ENCODE results near the gene HDAC7.

Gene HDAC7

GRCh38 chr12:47824198-47824597 lies 4.5 kb upstream of the HDAC7 start:
- TF ChIP-seq CTCF (IDR thresholded peaks at IDR 0.05; ENCODE audit: insufficient read depth, low read length, missing control alignments), result no peak
- DNase-seq (ENCODE audit: low read depth, low spot score), result no peak
- H3K4me3 ChIP-seq (ENCODE audit: low read depth, low read length), result no peak overlapping the region
- POLR2A ChIA-PET, result no interaction called here
- CTCF ChIA-PET, result interaction anchor here (0.8 to 21.1 kb wide), 3 partner anchors 14 to 45 kb away, joined by 3 to 751 read pairs (median 158); partner anchors contain the start of gene HDAC7

- no peak overlapping the region for H3K4me3 ChIP-seq (ENCODE audit: low read depth, low read length)
- CTCF ChIA-PET, result interaction anchor here (2.0 to 39.4 kb wide), 4 partner anchors 11 to 45 kb away, joined by 7 to 751 read pairs (median 454); partner anchors contain the start of gene HDAC7
- DNase-seq (ENCODE audit: low read depth, low spot score), result no peak
- POLR2A ChIA-PET, result no interaction called here
- no peak for TF ChIP-seq CTCF (IDR thresholded peaks at IDR 0.05; ENCODE audit: insufficient read depth, low read length, missing control alignments)
These were observed 3.9 kb upstream of the HDAC7 start for GRCh38 chr12:47823422-47824086.

- TF ChIP-seq CTCF (IDR thresholded peaks at IDR 0.05; ENCODE audit: insufficient read depth, low read length, missing control alignments), result no peak
- ChIA-PET CTCF (interaction anchor here (0.9 to 39.4 kb wide), 5 partner anchors 11 to 107 kb away, joined by 3 to 751 read pairs (median 7); no protein-coding TSS in a partner anchor), POLR2A (no interaction called here)
- no peak overlapping the region for H3K4me3 ChIP-seq (ENCODE audit: low read depth, low read length)
- DNase-seq (ENCODE audit: low read depth, low spot score), result no peak
These were observed 3.2 kb upstream of the HDAC7 start for GRCh38 chr12:47822863-47823262.

GRCh38 chr12:47822401-47822800 lies 2.7 kb upstream of the HDAC7 start:
- no peak for DNase-seq (ENCODE audit: low read depth, low spot score)
- ChIA-PET CTCF (interaction anchor here (0.9 to 39.4 kb wide), 6 partner anchors 12 to 124 kb away, joined by 3 to 751 read pairs (median 6); no protein-coding TSS in a partner anchor), POLR2A (interaction anchor here (0.5 to 1.1 kb wide), 2 partner anchors 15 to 67 kb away, joined by 3 read pairs; no protein-coding TSS in a partner anchor)
- no peak overlapping the region for H3K4me3 ChIP-seq (ENCODE audit: low read depth, low read length)
- no peak for TF ChIP-seq CTCF (IDR thresholded peaks at IDR 0.05; ENCODE audit: insufficient read depth, low read length, missing control alignments)

- 0 out of 2 replicates have a peak overlapping the region, but pooled peaks have one; percentile 1 for H3K4me3 ChIP-seq (ENCODE audit: low read depth, low read length)
These were observed 1.6 kb upstream of the HDAC7 start for GRCh38 chr12:47821346-47821706.

More at GRCh38 chr12:47821346-47821706, 1.6 kb upstream of the HDAC7 start:
- no peak for TF ChIP-seq CTCF (IDR thresholded peaks at IDR 0.05; ENCODE audit: insufficient read depth, low read length, missing control alignments)
- CTCF ChIA-PET, result interaction anchor here (0.6 to 39.4 kb wide), 11 partner anchors 9 to 792 kb away, joined by 3 to 751 read pairs (median 3); no protein-coding TSS in a partner anchor
- DNase-seq (ENCODE audit: low read depth, low spot score), result no peak
- POLR2A ChIA-PET, result interaction anchor here (0.6 to 3.4 kb wide), 10 partner anchors 8 to 338 kb away, joined by 3 to 14 read pairs (median 8); no protein-coding TSS in a partner anchor
